K562 (cell line): ENCODE data around the gene MTHFS. TPM values are rescaled to one million over a fixed set of nuclear protein-coding genes. Genes with fewer than 3 reads are reported as not detected.

ENCODE experiments used
- ATAC-seq: fragments of 200-7000 bp; cut with Tn5 transposase; 3 replicates; pipeline ENCODE4 v1.9.1; 2020; ENCODE audit warnings: moderate library complexity
- BruUV-seq: library from RNA; stranded (reverse); fragments of 400-500 nt; replicated peaks from 2 replicates; lab custom pipeline; 2021; lab: Mats Ljungman, UMichigan
- CTCF ChIA-PET: fragments of 300-600 bp; formaldehyde crosslinking; extraction: SDS; loops from one replicate; lab custom pipeline; 2021; ENCODE audit warnings: low intra/inter-chr PET ratio; lab: Yijun Ruan, JAX
- POLR2A ChIA-PET: fragments of 300-600, 350-650 bp; sonication (Branson Sonifier 250); formaldehyde crosslinking; extraction: SDS; loops from one replicate; lab custom pipeline; 2021; ENCODE audit warnings: antibody characterized with exemption, inconsistent platforms; lab: Yijun Ruan, JAX
- DNase-seq, 4 experiments: peaks; one replicate each; pipeline versions ENCODE4 v3.0.0 to v3.0.0-alpha.2; 2011 to 2018; ENCODE audit warnings: low spot score in 3 of 4, mixed read lengths in 3 of 4; ENCODE audit errors: extremely low read depth in 1 of 4
- FAIRE-seq: peaks from 2 replicates; lab custom pipeline; 2011; peaks lifted over from hg19 to GRCh38; lab: Jason Lieb, UNC
- H2AFZ ChIP-seq: 2 replicates; pipeline ENCODE4 v1.6.0; 2011; ENCODE audit warnings: low read depth, low read length, control low read depth, inconsistent platforms
- H3K27ac ChIP-seq: fragments of 200-600 bp; 3 replicates; pipeline ENCODE4 v1.8.0; 2011; ENCODE audit warnings: low read depth, mild to moderate bottlenecking, control low read depth, inconsistent platforms, low read length, moderate library complexity, mixed read lengths; ENCODE audit errors: extremely low read depth
- H3K27me3 ChIP-seq, 2 experiments: fragments of 300-600 bp in 1 of 2; 2 replicates in 1 of 2; 3 replicates in 1 of 2; pipeline versions ENCODE4 v1.6.0 to v1.8.0; 2011; ENCODE audit warnings: inconsistent platforms in 2 of 2, low read length in 2 of 2, mild to moderate bottlenecking in 1 of 2, mixed read lengths in 1 of 2, moderate library complexity in 1 of 2; ENCODE audit not compliant: control insufficient read depth in 2 of 2, insufficient read depth in 2 of 2
- H3K36me3 ChIP-seq: fragments of 300-600 bp; 3 replicates; pipeline ENCODE4 v1.8.0; 2011; ENCODE audit warnings: mild to moderate bottlenecking, low read length, inconsistent platforms; ENCODE audit not compliant: control insufficient read depth, insufficient read depth
- H3K4me1 ChIP-seq, 2 experiments: fragments of 200-600 bp in 1 of 2; replicated peaks in 1 of 2; 2 replicates in 1 of 2; 3 replicates in 1 of 2; pipeline versions ENCODE4 v1.5.1 to v1.8.0; 2011; ENCODE audit warnings: inconsistent platforms in 2 of 2, low read length in 2 of 2, mild to moderate bottlenecking in 1 of 2, mixed read lengths in 1 of 2, moderate library complexity in 1 of 2; ENCODE audit not compliant: control insufficient read depth in 2 of 2, insufficient read depth in 2 of 2
- H3K4me2 ChIP-seq: 2 replicates; pipeline ENCODE4 v1.6.1; 2011; ENCODE audit warnings: low read length, control low read depth, inconsistent platforms, mixed read lengths; ENCODE audit not compliant: insufficient read depth
- H3K4me3 ChIP-seq: fragments of 200-600 bp; sonication (generic), shearing (Covaris generic); 2 replicates; pipeline ENCODE4 v1.5.1; 2016; ENCODE audit warnings: control low read depth, inconsistent platforms
- H3K79me2 ChIP-seq: fragments of 200-600 bp; 3 replicates; pipeline ENCODE4 v1.8.0; 2011; ENCODE audit warnings: low read length, inconsistent platforms; ENCODE audit not compliant: control insufficient read depth, insufficient read depth
- H3K9ac ChIP-seq, 2 experiments: 2 replicates each; pipeline versions ENCODE4 v1.6.0 to v1.6.1; 2011; ENCODE audit warnings: low read depth in 2 of 2, low read length in 2 of 2, control low read depth in 1 of 2, inconsistent platforms in 1 of 2, mild to moderate bottlenecking in 1 of 2, mixed read lengths in 1 of 2; ENCODE audit not compliant: insufficient read depth in 1 of 2
- H3K9me1 ChIP-seq: one replicate; pipeline ENCODE4 v1.6.0; 2011; ENCODE audit warnings: inconsistent platforms, mild to moderate bottlenecking, low read length, moderate library complexity; ENCODE audit not compliant: control insufficient read depth, insufficient read depth
- H3K9me3 ChIP-seq: replicated peaks from 2 replicates; pipeline ENCODE4 v1.5.1; 2011; ENCODE audit warnings: low read depth, low read length, inconsistent platforms; ENCODE audit not compliant: control insufficient read depth, insufficient read depth
- H4K20me1 ChIP-seq: replicated peaks from 2 replicates; pipeline ENCODE4 v1.6.1; 2011; ENCODE audit warnings: low read length, inconsistent platforms, mixed read lengths; ENCODE audit not compliant: control insufficient read depth, insufficient read depth
- GATAD2A ChIP-seq: fragments of 450-650 bp; IDR thresholded peaks from 2 replicates; pipeline ENCODE4 v1.6.1; 2017
- GTF2B ChIP-seq: IDR thresholded peaks from 2 replicates; pipeline ENCODE4 v1.6.1; 2011; ENCODE audit not compliant: insufficient read length; ENCODE audit errors: extremely low read depth
- MCM2 ChIP-seq: fragments of 450-650 bp; IDR thresholded peaks from 2 replicates; pipeline ENCODE4 v1.6.1; 2017; ENCODE audit warnings: low read depth, mild to moderate bottlenecking
- MTA2 ChIP-seq: fragments of 450-650 bp; IDR thresholded peaks from 2 replicates; pipeline ENCODE4 v1.6.1; 2016; ENCODE audit warnings: low read depth
- NFATC3 ChIP-seq: fragments of 450-650 bp; IDR thresholded peaks from 2 replicates; pipeline ENCODE4 v1.6.1; 2017; ENCODE audit warnings: mild to moderate bottlenecking
- ZC3H11A ChIP-seq: IDR thresholded peaks from 2 replicates; pipeline ENCODE4 v1.6.1; 2012; ENCODE audit warnings: low read depth, low read length, improper control_type of control experiment
- ZNF282 ChIP-seq: sonication (generic); formaldehyde crosslinking; IDR thresholded peaks from 2 replicates; pipeline ENCODE4 v1.8.1; 2023; ENCODE audit warnings: missing genetic modification reagents
- WGBS: fragments of 100-300 bp; shearing (Covaris generic); methylation state at CpG from one replicate; pipeline ENCODE4 v1.1.6; 2016; ENCODE audit warnings: low coverage, mixed read lengths; ENCODE audit not compliant: insufficient coverage; ENCODE audit errors: missing lambda C conversion rate; 5-methylcytosine and 5-hydroxymethylcytosine counted together
- in situ Hi-C: fragments of 300-500 bp; cut with MboI; formaldehyde crosslinking; loops from 4 replicates; pipeline ENCODE4 v1.15.0; 2018; ENCODE audit warnings: inconsistent platforms, mixed read lengths
- intact Hi-C: fragments of 100-400 bp; cut with micrococcal nuclease; formaldehyde crosslinking; loops from 2 replicates; pipeline ENCODE4 v1.14.2; 2022
- polyA plus RNA-seq, 8 experiments: library from polyadenylated mRNA; depleted of rRNA in 4 of 8; stranded (reverse) in 5 of 8; unstranded in 3 of 8; fragments of >200 nt; fragmentation: Nextera tagmentation in 2 of 8; fragmentation: Illumina TruSeq in 1 of 8; extraction: Ambion mirVana in 2 of 8; extraction: Trizol in 1 of 8; gene quantifications; 2 replicates each; pipeline versions ENCODE4 v1.2.1 to v1.2.3, GENCODE V29; 2011 to 2014; ENCODE audit warnings: inconsistent platforms in 1 of 8, missing spikeins in 1 of 8
- total RNA-seq, 7 experiments: library from RNA; depleted of rRNA in 6 of 7; stranded (reverse); fragments of >200 nt in 6 of 7; fragmentation: Illumina TruSeq in 2 of 7; extraction: Trizol in 2 of 7; gene quantifications; 2 replicates each; pipeline versions ENCODE4 v1.2.1 to v1.2.3, GENCODE V29; 2011 to 2021; ENCODE audit warnings: low replicate concordance in 1 of 7

Gene MTHFS
- total and polyA plus RNA-seq, 9 of the 15 experiments (the other 6 are each of a cell fraction or from before 2014, with no cell fraction given) = 17.8 to 79.3 (median 41.7) TPM

GRCh38 chr15:79887054-79887930 lies 9.5 kb downstream of the MTHFS start:
- Histone ChIP-seq H3K9me3 (no peaks in the 10 kb centered on the region), H3K9me1 (no peaks in the 10 kb centered on the region), H3K4me2 (no peak overlapping the region), H3K27ac (no peak overlapping the region), H2AFZ (no peak overlapping the region), H3K9ac (no peak overlapping the region), H3K4me1 (peaks cover 0 to 10% of the 10 kb centered on the region in 2 experiments; a peak in 2 of 5 replicates), H3K27me3 (no peaks in the 10 kb centered on the region), H3K4me3 (no peak overlapping the region), H4K20me1 (no peaks in the 10 kb centered on the region), H3K79me2 (peaks cover 28% of the 10 kb centered on the region), H3K36me3 (peaks cover 73% of the 10 kb centered on the region)
- in situ Hi-C loops = loop anchor here (25.0 kb wide), 1 partner anchor 275 kb away; the partner anchor contains the start of gene FAH
- TF ChIP-seq GTF2B (no peak), ZC3H11A (no peak), GATAD2A (no peak), MTA2 (no peak), ZNF282 (CRISPR knock-in tag) (no peak), NFATC3 (no peak), MCM2 (no peak)
- no peak for DNase-seq
- intact Hi-C loops = no loop called here
- ChIA-PET POLR2A (interaction anchor here (0.9 to 3.8 kb wide), 3 partner anchors 8 to 13 kb away, joined by 3 to 24 read pairs (median 3); no protein-coding TSS in a partner anchor), CTCF (no interaction called here)
- WGBS = 90% methylated on average over 10 of the region's 10 CpGs
- ATAC-seq = no peak
- BruUV-seq = no TSS peak
- FAIRE-seq = no peak
